H9 (cell line): ENCODE measurements around the gene SLC24A1. TPM values are rescaled to one million over a fixed set of nuclear protein-coding genes. Genes with fewer than 3 reads are reported as not detected.

Source experiments
- DNase-seq: peaks from one replicate; pipeline ENCODE4 v3.0.0-alpha.2; 2017
- H2AFZ ChIP-seq: one replicate; pipeline ENCODE4 v1.6.1; 2013; ENCODE audit warnings: mild to moderate bottlenecking, low read length, control low read depth, moderate library complexity
- H2AK5ac ChIP-seq: 2 replicates; pipeline ENCODE4 v1.6.1; 2013; ENCODE audit warnings: low read length, control low read depth, mixed read lengths; ENCODE audit not compliant: insufficient read length
- H2BK120ac ChIP-seq: one replicate; pipeline ENCODE4 v1.6.1; 2013; ENCODE audit warnings: low read depth, mild to moderate bottlenecking, low read length, control low read depth, inconsistent platforms; ENCODE audit not compliant: poor library complexity, severe bottlenecking
- H2BK12ac ChIP-seq: 2 replicates; pipeline ENCODE4 v1.6.1; 2013; ENCODE audit warnings: low read length, control low read depth, mixed read lengths, low read depth; ENCODE audit not compliant: insufficient read length
- H2BK15ac ChIP-seq: 2 replicates; pipeline ENCODE4 v1.6.1; 2013; ENCODE audit warnings: low read depth, low read length, control low read depth
- H2BK20ac ChIP-seq: one replicate; pipeline ENCODE4 v1.6.1; 2013; ENCODE audit warnings: low read depth, mild to moderate bottlenecking, low read length, control low read depth, inconsistent platforms; ENCODE audit not compliant: poor library complexity, severe bottlenecking
- H2BK5ac ChIP-seq: 2 replicates; pipeline ENCODE4 v1.6.1; 2013; ENCODE audit warnings: low read length, control low read depth, mixed read lengths; ENCODE audit not compliant: insufficient read length
- H3K14ac ChIP-seq: 2 replicates; pipeline ENCODE4 v1.6.1; 2013; ENCODE audit warnings: low read length, control low read depth; ENCODE audit not compliant: insufficient read depth
- H3K18ac ChIP-seq: 2 replicates; pipeline ENCODE4 v1.6.1; 2013; ENCODE audit warnings: low read depth, mild to moderate bottlenecking, mixed read lengths, low read length, control low read depth; ENCODE audit not compliant: insufficient read length
- H3K23ac ChIP-seq: 2 replicates; pipeline ENCODE4 v1.6.1; 2013; ENCODE audit warnings: low read length, control low read depth, mixed read lengths, low read depth; ENCODE audit not compliant: insufficient read length
- H3K23me2 ChIP-seq: 2 replicates; pipeline ENCODE4 v1.6.1; 2013; ENCODE audit warnings: low read depth, mild to moderate bottlenecking, mixed read lengths, low read length, control low read depth; ENCODE audit not compliant: insufficient read length, poor library complexity, severe bottlenecking
- H3K27ac ChIP-seq: 2 replicates; pipeline ENCODE4 v1.5.1; 2013; ENCODE audit warnings: low read length, control low read depth, mixed read lengths, low read depth; ENCODE audit not compliant: insufficient read length
- H3K27me3 ChIP-seq: 2 replicates; pipeline ENCODE4 v1.6.1; 2013; ENCODE audit warnings: low read length, control low read depth, inconsistent platforms; ENCODE audit not compliant: insufficient read depth
- H3K4ac ChIP-seq: 2 replicates; pipeline ENCODE4 v1.6.1; 2013; ENCODE audit warnings: low read depth, mild to moderate bottlenecking, control low read depth, inconsistent platforms, low read length, moderate library complexity
- H3K4me1 ChIP-seq: 2 replicates; pipeline ENCODE4 v1.6.1; 2013; ENCODE audit warnings: low read length, control low read depth, inconsistent platforms; ENCODE audit not compliant: insufficient read depth
- H3K4me2 ChIP-seq: 2 replicates; pipeline ENCODE4 v1.6.1; 2013; ENCODE audit warnings: low read length, control low read depth, mixed read lengths; ENCODE audit not compliant: insufficient read length, insufficient read depth
- H3K56ac ChIP-seq: 2 replicates; pipeline ENCODE4 v1.6.1; 2013; ENCODE audit warnings: low read depth, mild to moderate bottlenecking, mixed read lengths, low read length, control low read depth; ENCODE audit not compliant: insufficient read length
- H3K79me1 ChIP-seq: 2 replicates; pipeline ENCODE4 v1.6.1; 2013; ENCODE audit warnings: low read depth, mild to moderate bottlenecking, moderate library complexity, low read length, control low read depth, inconsistent platforms; ENCODE audit not compliant: insufficient read depth, poor library complexity, severe bottlenecking
- H3K79me2 ChIP-seq: 2 replicates; pipeline ENCODE4 v1.6.1; 2013; ENCODE audit warnings: low read length, control low read depth, inconsistent platforms; ENCODE audit not compliant: insufficient read depth
- H3K9ac ChIP-seq: 2 replicates; pipeline ENCODE4 v1.6.1; 2013; ENCODE audit warnings: low read length, control low read depth, mixed read lengths; ENCODE audit not compliant: insufficient read length; ENCODE audit errors: extremely low read depth
- H3K9me3 ChIP-seq: one replicate; pipeline ENCODE4 v1.6.1; 2013; ENCODE audit warnings: low read depth, low read length, inconsistent platforms; ENCODE audit not compliant: control insufficient read depth
- H3T11ph ChIP-seq: one replicate; pipeline ENCODE4 v1.6.1; 2013; ENCODE audit warnings: mild to moderate bottlenecking, low read length, control low read depth, inconsistent platforms
- H4K20me1 ChIP-seq: one replicate; pipeline ENCODE4 v1.6.1; 2013; ENCODE audit not compliant: control insufficient read depth, insufficient read length, insufficient read depth
- H4K5ac ChIP-seq: 2 replicates; pipeline ENCODE4 v1.6.1; 2013; ENCODE audit warnings: low read depth, mild to moderate bottlenecking, mixed read lengths, low read length, control low read depth; ENCODE audit not compliant: insufficient read length
- H4K8ac ChIP-seq: replicated peaks from 2 replicates; pipeline ENCODE4 v1.6.1; 2013; ENCODE audit warnings: low read length, control low read depth, mixed read lengths, low read depth; ENCODE audit not compliant: insufficient read length
- H4K91ac ChIP-seq: 2 replicates; pipeline ENCODE4 v1.6.1; 2013; ENCODE audit warnings: low read depth, mild to moderate bottlenecking, moderate library complexity, mixed read lengths, low read length, control low read depth; ENCODE audit not compliant: insufficient read length
- H3K27ac Mint-ChIP-seq, 3 experiments: 2 replicates in 2 of 3; 3 replicates in 1 of 3; pipeline ENCODE4 v1.8.0; 2020 to 2021; ENCODE audit warnings: mixed read lengths in 3 of 3, mild to moderate bottlenecking in 1 of 3, moderate library complexity in 1 of 3
- H3K27me3 Mint-ChIP-seq: 2 replicates; pipeline ENCODE4 v1.8.0; 2021; ENCODE audit warnings: low read depth, mild to moderate bottlenecking, moderate library complexity, mixed read lengths
- H3K36me3 Mint-ChIP-seq, 3 experiments: 2 replicates in 2 of 3; 3 replicates in 1 of 3; pipeline ENCODE4 v1.8.0; 2020 to 2021; ENCODE audit warnings: low read depth in 3 of 3, mixed read lengths in 3 of 3; ENCODE audit not compliant: insufficient read depth in 1 of 3
- H3K4me1 Mint-ChIP-seq, 2 experiments: 2 replicates each; pipeline ENCODE4 v1.8.0; 2020; ENCODE audit warnings: mixed read lengths in 2 of 2
- H3K4me3 Mint-ChIP-seq, 2 experiments: 2 replicates in 1 of 2; 3 replicates in 1 of 2; pipeline ENCODE4 v1.8.0; 2020 to 2021; ENCODE audit warnings: mild to moderate bottlenecking in 2 of 2, mixed read lengths in 2 of 2, moderate library complexity in 1 of 2
- H3K9me3 Mint-ChIP-seq, 2 experiments: 2 replicates in 1 of 2; 3 replicates in 1 of 2; pipeline ENCODE4 v1.8.0; 2020; ENCODE audit warnings: mild to moderate bottlenecking in 2 of 2, mixed read lengths in 2 of 2, moderate library complexity in 1 of 2
- CTCF ChIP-seq: fragments of 200-600 bp; sonication (generic); conservative IDR thresholded peaks from 3 replicates; pipeline ENCODE4 v1.8.0; 2021; ENCODE audit warnings: antibody characterized with exemption, mild to moderate bottlenecking
- WGBS: extraction: QIAGEN DNeasy Blood & Tissue Kit; methylation state at CpG from one replicate; pipeline ENCODE4 v1.1.7; 2013; ENCODE audit warnings: missing lambda C conversion rate, low lambda C conversion rate, mixed read lengths; ENCODE audit not compliant: insufficient read length; ENCODE audit errors: extremely low coverage; 5-methylcytosine and 5-hydroxymethylcytosine counted together
- total RNA-seq: library from RNA; stranded (reverse); gene quantifications from 2 replicates; pipeline ENCODE4 v1.2.1, GENCODE V29; 2021

Gene SLC24A1
- total RNA-seq, 1 experiment from 2014 or later, result 8.6 TPM

DNA sequence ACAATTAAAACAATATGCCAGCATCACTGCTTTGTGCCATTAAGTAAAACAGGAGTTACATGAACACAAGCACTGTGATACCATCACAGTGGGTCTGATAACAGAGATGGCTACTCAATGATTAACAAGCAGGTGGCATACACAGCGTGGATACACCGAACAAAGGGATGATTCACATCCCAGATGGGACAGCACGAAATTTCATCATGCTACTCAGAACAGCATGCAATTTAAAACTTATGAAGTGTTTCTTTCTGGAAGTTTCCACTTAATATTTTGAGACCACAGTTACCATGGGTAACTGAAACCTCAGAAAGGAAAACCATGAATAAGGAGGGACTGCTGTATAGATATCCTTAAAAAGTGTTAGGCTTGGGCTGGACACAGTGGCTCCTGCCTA is 44.5 kb downstream of the SLC24A1 start:
- no peaks in the 10 kb centered on the region for H3K27me3 Mint-ChIP-seq
- no peak overlapping the region for H4K5ac ChIP-seq
- no peak for TF ChIP-seq CTCF
- H3K4me2 ChIP-seq, result no peak overlapping the region
- H3K79me1 ChIP-seq, result no peaks in the 10 kb centered on the region
- H2BK5ac ChIP-seq, result no peak overlapping the region
- H4K20me1 ChIP-seq, result no peaks in the 10 kb centered on the region
- H3K4me1 Mint-ChIP-seq, result no peaks in the 10 kb centered on the region
- no peak overlapping the region for H3K27ac Mint-ChIP-seq
- H3K23ac ChIP-seq, result no peak overlapping the region
- H3K9ac ChIP-seq, result no peak overlapping the region
- no peak overlapping the region for H2AK5ac ChIP-seq
- no peaks in the 10 kb centered on the region for H3K9me3 Mint-ChIP-seq
- H2AFZ ChIP-seq, result no peak overlapping the region
- H3K56ac ChIP-seq, result no peak overlapping the region
- no peak overlapping the region for H2BK20ac ChIP-seq
- H2BK12ac ChIP-seq, result no peak overlapping the region
- no peak overlapping the region for H3K14ac ChIP-seq
- no peak overlapping the region for H2BK120ac ChIP-seq
- no peaks in the 10 kb centered on the region for H3K9me3 ChIP-seq
- no peaks in the 10 kb centered on the region for H3K4me1 ChIP-seq
- no peaks in the 10 kb centered on the region for H3K23me2 ChIP-seq
- no peak overlapping the region for H3K4ac ChIP-seq
- no peak overlapping the region for H3K27ac ChIP-seq
- H3K36me3 Mint-ChIP-seq, result no peaks in the 10 kb centered on the region
- H4K8ac ChIP-seq, result no peak overlapping the region
- H3K27me3 ChIP-seq, result no peaks in the 10 kb centered on the region
- no peak overlapping the region for H3T11ph ChIP-seq
- H4K91ac ChIP-seq, result no peak overlapping the region
- H3K79me2 ChIP-seq, result no peaks in the 10 kb centered on the region
- no peak overlapping the region for H3K4me3 Mint-ChIP-seq
- DNase-seq, result no peak
- H3K18ac ChIP-seq, result no peak overlapping the region
- no peak overlapping the region for H2BK15ac ChIP-seq
- no CpG with 5 or more reads among the region's 3 CpGs for WGBS
